ENCODE results near the gene LY9. TPM values are rescaled to one million over a fixed set of nuclear protein-coding genes. Genes with fewer than 3 reads are reported as not detected.
A peak's percentile ranks its signal among the peaks of the same experiment; 100 is the strongest.

Gene LY9
- total RNA-seq, 2 donors from 2014 or later = 0.46 to 1.7 TPM

- no peak for TF ChIP-seq CTCF (IDR thresholded peaks at IDR 0.05)
- H3K4me1 ChIP-seq (replicated peaks) = no peaks in the 10 kb centered on the region
- DNase-seq (ENCODE audit: low spot score) = no peak
- 90% methylated on average over 2 of the region's 2 CpGs for WGBS
- no peak overlapping the region for H3K27ac ChIP-seq
- no peaks in the 10 kb centered on the region for H3K9me3 ChIP-seq
- no peak overlapping the region for H3K4me3 ChIP-seq
- intact Hi-C loops (cut with DNase I) = no loop called here
- no peaks in the 10 kb centered on the region for H3K27me3 ChIP-seq (replicated peaks; ENCODE audit: insufficient read depth)
- no peaks in the 10 kb centered on the region for H3K36me3 ChIP-seq
Measured at GRCh38 chr1:160827418-160827817, 31.4 kb downstream of the LY9 start.

- Histone ChIP-seq H3K27me3 (replicated peaks; ENCODE audit: insufficient read depth) (no peaks in the 10 kb centered on the region), H3K4me1 (replicated peaks) (no peaks in the 10 kb centered on the region), H3K9me3 (no peaks in the 10 kb centered on the region), H3K36me3 (no peaks in the 10 kb centered on the region), H3K4me3 (no peak overlapping the region), H3K27ac (no peak overlapping the region)
- 93% methylated on average over 1 of the region's 1 CpG for WGBS
- TF ChIP-seq POLR2A (IDR thresholded peaks at IDR 0.05) (no peak), CTCF (IDR thresholded peaks at IDR 0.05) (no peak), POLR2AphosphoS5 (IDR thresholded peaks at IDR 0.05) (no peak)
- DNase-seq (ENCODE audit: low spot score) = no peak
- intact Hi-C loops (cut with DNase I) = no loop called here
Measured at GRCh38 chr1:160829766-160830165, 33.8 kb downstream of the LY9 start.

GRCh38 chr1:160830321-160831153 lies 34.6 kb downstream of the LY9 start:
- intact Hi-C loops (cut with DNase I) = no loop called here
- DNase-seq (ENCODE audit: low spot score) = peak; percentile 61
- H3K9me3 ChIP-seq = no peaks in the 10 kb centered on the region
- no peak overlapping the region for H3K4me3 ChIP-seq
- H3K27me3 ChIP-seq (replicated peaks; ENCODE audit: insufficient read depth) = no peaks in the 10 kb centered on the region
- no peaks in the 10 kb centered on the region for H3K36me3 ChIP-seq
- H3K27ac ChIP-seq = no peak overlapping the region
- 53% methylated on average over 8 of the region's 8 CpGs for WGBS
- TF ChIP-seq POLR2A (IDR thresholded peaks at IDR 0.05) = no peak
- TF ChIP-seq CTCF (IDR thresholded peaks at IDR 0.05) = peak; percentile 36 to 79 (median 68)
- no peak for TF ChIP-seq POLR2AphosphoS5 (IDR thresholded peaks at IDR 0.05)
- H3K4me1 ChIP-seq (replicated peaks) = no peaks in the 10 kb centered on the region

- no peaks in the 10 kb centered on the region for H3K9me3 ChIP-seq
- H3K4me3 ChIP-seq = no peak overlapping the region
- H3K27me3 ChIP-seq (replicated peaks; ENCODE audit: insufficient read depth) = no peaks in the 10 kb centered on the region
- 77% methylated on average over 3 of the region's 3 CpGs for WGBS
- TF ChIP-seq CTCF (IDR thresholded peaks at IDR 0.05) (peak in 3 of 4 experiments; percentile 60 to 71 (median 67)), POLR2A (IDR thresholded peaks at IDR 0.05) (no peak), POLR2AphosphoS5 (IDR thresholded peaks at IDR 0.05) (peak; percentile 20)
- no peaks in the 10 kb centered on the region for H3K4me1 ChIP-seq (replicated peaks)
- no peaks in the 10 kb centered on the region for H3K36me3 ChIP-seq
- intact Hi-C loops (cut with DNase I) = loop anchor here (5.0 kb wide), 1 partner anchor 117 kb away; the partner anchor contains the start of gene ITLN2
- DNase-seq (ENCODE audit: low spot score) = peak; percentile 32
- H3K27ac ChIP-seq = no peak overlapping the region
Measured at GRCh38 chr1:160834945-160835565, 39.1 kb downstream of the LY9 start.

Measured in prostate gland (tissue), 2 donors.